Mucosa of stomach (tissue), 1 donor: Measurements from ENCODE around the gene COQ8B.
A peak's percentile ranks its signal among the peaks of the same experiment; 100 is the strongest.

ENCODE experiments used
- H3K27me3 ChIP-seq: one replicate; pipeline ENCODE4 v1.7.0; 2013; ENCODE audit warnings: mild to moderate bottlenecking, low read length; ENCODE audit not compliant: control insufficient read depth, insufficient read depth
- H3K36me3 ChIP-seq: one replicate; pipeline ENCODE4 v1.7.0; 2013; ENCODE audit warnings: low read length; ENCODE audit not compliant: control insufficient read depth, insufficient read depth
- H3K4me1 ChIP-seq: one replicate; pipeline ENCODE4 v1.7.0; 2013; ENCODE audit warnings: mild to moderate bottlenecking, low read length; ENCODE audit not compliant: control insufficient read depth, insufficient read depth
- H3K4me3 ChIP-seq: one replicate; pipeline ENCODE4 v1.7.0; 2013; ENCODE audit warnings: low read length
- H3K9ac ChIP-seq: one replicate; pipeline ENCODE4 v1.7.0; 2013; ENCODE audit warnings: mild to moderate bottlenecking, low read length, moderate library complexity
- H3K9me3 ChIP-seq: one replicate; pipeline ENCODE4 v1.7.0; 2013; ENCODE audit warnings: mild to moderate bottlenecking, low read length, moderate library complexity; ENCODE audit not compliant: control insufficient read depth
- donor health status: Pancreatic carcinoma.

The COQ8B gene

DNA sequence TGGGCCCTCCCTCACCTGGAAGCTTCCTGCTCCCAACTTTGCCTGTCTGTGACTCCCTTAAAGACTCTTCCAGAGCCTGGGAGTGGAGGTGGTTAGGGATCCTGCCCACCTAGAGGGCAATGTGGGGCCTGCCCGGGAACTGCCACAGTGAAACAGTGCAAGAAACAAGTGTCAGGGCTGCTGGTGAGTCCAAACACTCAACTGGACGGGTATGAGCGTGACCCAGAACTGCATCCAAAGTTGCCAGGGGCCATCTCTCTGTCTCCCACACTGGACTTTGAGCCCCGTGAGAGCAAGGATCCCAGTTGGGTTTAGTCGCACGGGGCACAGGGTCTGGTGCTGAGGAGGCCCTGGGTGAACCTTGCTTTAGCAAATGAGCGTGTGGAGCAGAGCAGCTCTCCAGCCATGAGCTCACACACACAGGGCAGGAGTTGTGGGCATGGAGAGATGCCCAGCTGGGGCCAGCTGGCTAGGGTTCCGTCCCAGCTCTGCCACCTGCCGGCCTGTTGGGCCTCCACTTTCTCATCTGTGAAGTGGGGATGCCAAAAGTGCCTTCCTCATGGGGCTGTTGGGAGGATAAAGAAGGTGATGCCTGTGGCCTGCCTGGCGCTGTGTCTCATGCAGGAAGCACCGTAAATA lies 23.4 kb downstream of the COQ8B start:
- Histone ChIP-seq H3K9ac (no peak overlapping the region), H3K4me3 (no peak overlapping the region), H3K4me1 (peaks cover 12% of the 10 kb centered on the region), H3K27me3 (no peaks in the 10 kb centered on the region), H3K36me3 (peaks cover 8% of the 10 kb centered on the region), H3K9me3 (no peaks in the 10 kb centered on the region)

- Histone ChIP-seq H3K27me3 (no peaks in the 10 kb centered on the region), H3K9me3 (no peaks in the 10 kb centered on the region), H3K4me1 (peaks cover 23% of the 10 kb centered on the region), H3K36me3 (peaks cover 8% of the 10 kb centered on the region), H3K4me3 (no peak overlapping the region), H3K9ac (no peak overlapping the region)
Observed at GRCh38 chr19:40692212-40692551, 24.5 kb downstream of the COQ8B start.

GRCh38 chr19:40691421-40692211 lies 25.1 kb downstream of the COQ8B start:
- no peaks in the 10 kb centered on the region for H3K9me3 ChIP-seq
- no peaks in the 10 kb centered on the region for H3K27me3 ChIP-seq
- peaks cover 8% of the 10 kb centered on the region for H3K36me3 ChIP-seq
- H3K4me3 ChIP-seq: no peak overlapping the region
- H3K4me1 ChIP-seq: peaks cover 26% of the 10 kb centered on the region
- peak overlapping the region; percentile 42 for H3K9ac ChIP-seq

GRCh38 chr19:40690693-40691420 lies 25.8 kb downstream of the COQ8B start:
- peaks cover 5% of the 10 kb centered on the region for H3K36me3 ChIP-seq
- H3K4me1 ChIP-seq: peaks cover 26% of the 10 kb centered on the region
- peak overlapping the region; percentile 42 for H3K9ac ChIP-seq
- no peaks in the 10 kb centered on the region for H3K27me3 ChIP-seq
- H3K9me3 ChIP-seq: no peaks in the 10 kb centered on the region
- H3K4me3 ChIP-seq: no peak overlapping the region

- Histone ChIP-seq H3K4me1 (peaks cover 31% of the 10 kb centered on the region), H3K4me3 (peak within 1 kb of the TSS; percentile 52), H3K27me3 (no peaks in the 10 kb centered on the region), H3K36me3 (no peaks in the 10 kb centered on the region), H3K9ac (peak within 1 kb of the TSS; percentile 53), H3K9me3 (no peaks in the 10 kb centered on the region)
Observed at GRCh38 chr19:40690050-40690692, 26.5 kb downstream of the COQ8B start, which contains the start of gene NUMBL. Gene NUMBL, minus strand, starts transcription at chr19:40690651. Its CDS starts 168 bp downstream, at chr19:40690483.

GRCh38 chr19:40689339-40690049 lies 27.2 kb downstream of the COQ8B start:
- no peaks in the 10 kb centered on the region for H3K36me3 ChIP-seq
- peak overlapping the region; percentile 52 for H3K4me3 ChIP-seq
- H3K9me3 ChIP-seq: no peaks in the 10 kb centered on the region
- no peaks in the 10 kb centered on the region for H3K27me3 ChIP-seq
- peaks cover 31% of the 10 kb centered on the region for H3K4me1 ChIP-seq
- H3K9ac ChIP-seq: peak overlapping the region; percentile 53

DNA sequence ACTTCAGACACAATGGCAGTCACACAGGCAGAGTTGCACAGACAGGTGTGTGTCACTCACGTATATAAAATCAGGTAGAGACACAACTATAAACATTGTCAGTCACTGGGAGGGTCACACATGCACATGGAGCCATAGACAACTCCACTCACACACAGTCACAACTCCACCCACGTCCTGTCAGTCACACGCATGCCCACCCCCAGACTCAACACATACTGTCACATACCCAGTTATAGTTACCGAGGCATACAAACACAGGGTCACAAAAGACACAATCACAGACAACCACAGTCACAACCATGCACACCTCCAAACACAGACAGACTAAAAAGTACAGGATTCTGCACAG lies 27.7 kb downstream of the COQ8B start:
- Histone ChIP-seq H3K4me3 (no peak overlapping the region), H3K36me3 (no peaks in the 10 kb centered on the region), H3K9ac (no peak overlapping the region), H3K9me3 (no peaks in the 10 kb centered on the region), H3K4me1 (peaks cover 31% of the 10 kb centered on the region), H3K27me3 (no peaks in the 10 kb centered on the region)

DNA sequence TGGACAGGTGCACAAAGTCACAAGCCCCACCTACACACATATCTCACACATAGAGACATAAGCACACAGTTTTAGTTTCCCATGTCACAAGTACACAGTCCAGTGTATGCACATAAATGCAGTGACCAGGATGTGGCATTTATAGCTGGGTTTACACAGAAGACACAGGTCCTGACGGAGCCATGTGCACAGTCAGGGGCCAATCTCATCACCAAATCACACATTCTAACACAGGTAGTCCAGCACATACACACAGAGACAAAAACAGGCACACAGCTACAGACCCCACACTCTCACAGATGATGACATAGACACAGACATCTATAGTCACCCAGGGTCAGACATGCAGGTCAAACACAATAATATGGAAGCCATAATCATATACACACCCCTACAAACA lies 28.4 kb downstream of the COQ8B start:
- no peak overlapping the region for H3K9ac ChIP-seq

DNA sequence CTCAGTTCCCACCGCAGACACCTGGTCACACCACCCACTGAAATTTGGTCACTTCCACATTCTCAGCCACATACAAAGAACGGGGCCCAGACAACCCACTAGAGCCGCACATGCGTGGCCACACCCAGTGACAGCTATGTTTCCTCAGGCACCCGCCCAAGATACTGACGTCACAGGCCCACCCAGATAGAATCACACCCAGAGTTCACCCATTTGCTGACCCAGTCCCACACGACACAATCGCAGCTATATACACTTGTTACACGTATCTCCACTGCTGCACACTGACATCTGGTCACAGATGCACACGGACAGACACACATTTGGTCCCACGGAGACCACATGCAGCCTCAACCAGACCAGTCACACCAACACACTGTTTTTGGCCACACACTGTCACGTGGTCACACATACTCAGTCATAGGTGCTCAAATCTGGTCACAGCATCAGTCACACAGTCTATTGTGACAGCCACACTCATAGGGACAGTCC lies 29.1 kb downstream of the COQ8B start:
- H3K9ac ChIP-seq: no peak overlapping the region
- peaks cover 31% of the 10 kb centered on the region for H3K4me1 ChIP-seq
- H3K4me3 ChIP-seq: no peak overlapping the region

More for the DNA sequence above, 28.4 kb downstream of the COQ8B start:
- H3K36me3 ChIP-seq: no peaks in the 10 kb centered on the region
- H3K27me3 ChIP-seq: no peaks in the 10 kb centered on the region
- no peak overlapping the region for H3K4me3 ChIP-seq
- H3K4me1 ChIP-seq: peaks cover 31% of the 10 kb centered on the region
- no peaks in the 10 kb centered on the region for H3K9me3 ChIP-seq

DNA sequence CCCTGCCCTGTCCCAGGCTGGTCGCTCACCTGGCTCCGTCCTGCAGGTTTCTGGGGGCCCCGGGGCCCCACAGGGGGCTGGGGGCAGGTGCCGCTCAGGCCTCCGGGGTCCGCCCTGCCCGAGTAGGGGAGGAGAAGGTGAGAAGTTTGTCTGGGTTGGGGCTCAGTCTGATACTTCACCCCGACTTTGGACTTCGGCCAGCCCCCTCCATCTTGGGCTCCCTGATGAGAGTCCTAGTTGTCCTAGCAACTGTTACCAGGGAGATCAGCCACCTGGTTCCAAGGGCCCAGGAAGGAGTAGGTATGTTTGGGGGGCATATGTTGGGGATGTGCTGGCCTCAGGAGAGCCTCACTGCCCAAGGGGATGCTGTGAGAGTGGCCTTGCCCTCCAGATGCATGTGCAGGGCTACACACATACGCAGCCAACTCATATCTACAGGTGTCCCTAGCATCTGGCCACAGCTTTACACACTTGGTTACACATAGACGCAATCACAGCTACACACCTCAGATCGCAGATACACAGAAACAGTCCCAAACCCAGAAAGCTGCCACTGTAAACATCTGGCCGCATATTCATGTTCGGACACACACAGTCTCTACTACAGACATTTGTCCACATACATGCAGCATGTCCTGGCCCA lies 29.7 kb downstream of the COQ8B start:
- Histone ChIP-seq H3K9me3 (no peaks in the 10 kb centered on the region), H3K4me3 (no peak overlapping the region)

More for the DNA sequence above, 29.1 kb downstream of the COQ8B start:
- H3K27me3 ChIP-seq: no peaks in the 10 kb centered on the region
- H3K36me3 ChIP-seq: no peaks in the 10 kb centered on the region
- H3K9me3 ChIP-seq: no peaks in the 10 kb centered on the region

DNA sequence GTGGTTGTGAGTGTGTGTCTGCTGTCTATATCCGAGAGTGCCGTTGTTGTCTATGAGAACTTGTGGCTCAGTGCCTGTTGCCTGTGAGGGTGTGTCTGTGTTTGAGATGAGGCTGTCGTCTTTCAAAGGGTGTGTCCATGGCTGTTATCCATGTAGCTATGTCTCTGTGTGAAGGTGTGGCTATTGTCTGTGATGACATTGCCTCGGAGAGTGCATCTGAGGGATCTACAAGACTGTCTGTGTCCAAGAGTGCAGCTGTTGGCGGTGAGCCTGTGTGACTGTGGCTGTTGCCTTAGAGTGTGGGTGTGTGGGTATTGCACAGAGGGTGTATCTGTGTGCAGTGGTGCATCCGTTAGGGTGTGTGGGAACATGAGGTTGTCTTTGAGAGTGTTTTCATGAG lies 31.1 kb downstream of the COQ8B start:
- no peak overlapping the region for H3K4me3 ChIP-seq
- H3K9me3 ChIP-seq: no peaks in the 10 kb centered on the region
- H3K4me1 ChIP-seq: peaks cover 25% of the 10 kb centered on the region
- H3K27me3 ChIP-seq: no peaks in the 10 kb centered on the region
- H3K36me3 ChIP-seq: no peaks in the 10 kb centered on the region
- H3K9ac ChIP-seq: no peak overlapping the region

More for the DNA sequence above, 29.7 kb downstream of the COQ8B start:
- Histone ChIP-seq H3K27me3 (no peaks in the 10 kb centered on the region), H3K9ac (no peak overlapping the region), H3K4me1 (peaks cover 31% of the 10 kb centered on the region), H3K36me3 (no peaks in the 10 kb centered on the region)
